WTC11 (cell line): ENCODE results near the gene SAE1. TPM values are rescaled to one million over a fixed set of nuclear protein-coding genes. Genes with fewer than 3 reads are reported as not detected.
A peak's percentile ranks its signal among the peaks of the same experiment; 100 is the strongest.

ENCODE experiments used
- ATAC-seq: fragments of 200-7000 bp; cut with Tn5 transposase; 2 replicates; pipeline ENCODE4 v1.10.0; 2021; ENCODE audit warnings: mild to moderate bottlenecking, moderate library complexity
- CTCF ChIA-PET: fragments of 300-600 bp; sonication (Branson Sonifier 250); formaldehyde crosslinking; loops from one replicate; lab custom pipeline; 2021; ENCODE audit warnings: antibody characterized with exemption; lab: Charles Lee
- POLR2A ChIA-PET: fragments of 350-600 bp; sonication (Branson Sonifier 250); formaldehyde crosslinking; loops from one replicate; lab custom pipeline; 2021; ENCODE audit warnings: antibody characterized with exemption; lab: Charles Lee
- DNase-seq: peaks from one replicate; pipeline ENCODE4 v3.0.0; 2021; ENCODE audit warnings: low spot score
- H3K27ac Mint-ChIP-seq: 2 replicates; pipeline ENCODE4 v1.8.0; 2021; ENCODE audit warnings: mixed read lengths
- H3K27me3 Mint-ChIP-seq: 2 replicates; pipeline ENCODE4 v1.8.0; 2021; ENCODE audit warnings: low read depth, mild to moderate bottlenecking, moderate library complexity, mixed read lengths
- H3K36me3 Mint-ChIP-seq: 2 replicates; pipeline ENCODE4 v1.8.0; 2021; ENCODE audit warnings: mixed read lengths
- H3K4me1 Mint-ChIP-seq: 2 replicates; pipeline ENCODE4 v1.8.0; 2022; ENCODE audit warnings: mixed read lengths
- H3K4me3 Mint-ChIP-seq: 2 replicates; pipeline ENCODE4 v1.8.0; 2021; ENCODE audit warnings: mild to moderate bottlenecking, moderate library complexity, mixed read lengths
- H3K9me3 Mint-ChIP-seq: 2 replicates; pipeline ENCODE4 v1.8.0; 2021; ENCODE audit warnings: mixed read lengths
- AR ChIP-seq: fragments of 250-450 bp; sonication (Bioruptor Pico); IDR thresholded peaks from 2 replicates; pipeline ENCODE4 v1.9.0; 2021; ENCODE audit warnings: mild to moderate bottlenecking
- CREB1 ChIP-seq: sonication (generic); formaldehyde crosslinking; IDR thresholded peaks from 2 replicates; pipeline ENCODE4 v1.8.0; 2023; ENCODE audit warnings: mild to moderate bottlenecking, missing genetic modification reagents
- CREM ChIP-seq: sonication (generic); formaldehyde crosslinking; IDR thresholded peaks from 2 replicates; pipeline ENCODE4 v1.8.1; 2022; ENCODE audit warnings: mild to moderate bottlenecking, missing genetic modification reagents, moderate library complexity
- ELF4 ChIP-seq: sonication (generic); formaldehyde crosslinking; IDR thresholded peaks from 2 replicates; pipeline ENCODE4 v1.8.1; 2022; ENCODE audit warnings: low read depth, mild to moderate bottlenecking, moderate library complexity, missing genetic modification reagents
- ESRRA ChIP-seq: sonication (generic); formaldehyde crosslinking; IDR thresholded peaks from 2 replicates; pipeline ENCODE4 v1.8.1; 2022; ENCODE audit warnings: mild to moderate bottlenecking, missing genetic modification reagents, borderline replicate concordance
- MXD4 ChIP-seq: fragments of 250-450 bp; sonication (Bioruptor Pico); IDR thresholded peaks from 2 replicates; pipeline ENCODE4 v1.8.0; 2021; ENCODE audit warnings: mild to moderate bottlenecking, moderate library complexity, borderline replicate concordance
- NR3C1 ChIP-seq: sonication (generic); formaldehyde crosslinking; conservative IDR thresholded peaks from 2 replicates; pipeline ENCODE4 v1.8.1; 2023; ENCODE audit warnings: low read depth, mild to moderate bottlenecking, missing genetic modification reagents
- TCF7 ChIP-seq: sonication (generic); formaldehyde crosslinking; IDR thresholded peaks from 2 replicates; pipeline ENCODE4 v1.8.0; 2022; ENCODE audit warnings: mild to moderate bottlenecking, low read depth, missing genetic modification reagents, moderate library complexity
- ZNF121 ChIP-seq: sonication (generic); formaldehyde crosslinking; IDR thresholded peaks from 2 replicates; pipeline ENCODE4 v1.8.0; 2023; ENCODE audit warnings: missing genetic modification reagents
- ZNF263 ChIP-seq: sonication (generic); formaldehyde crosslinking; IDR thresholded peaks from 2 replicates; pipeline ENCODE4 v1.8.1; 2022; ENCODE audit warnings: low read depth, mild to moderate bottlenecking, moderate library complexity, missing genetic modification reagents
- ZNF396 ChIP-seq: fragments of 250-450 bp; sonication (Bioruptor Pico); IDR thresholded peaks from 2 replicates; pipeline ENCODE4 v1.8.0; 2021; ENCODE audit warnings: mild to moderate bottlenecking, moderate library complexity, borderline replicate concordance
- ZNF423 ChIP-seq: fragments of 250-450 bp; sonication (Bioruptor Pico); IDR thresholded peaks from 2 replicates; pipeline ENCODE4 v2.1.2; 2022; ENCODE audit warnings: mild to moderate bottlenecking, moderate library complexity
- ZNF512 ChIP-seq: sonication (generic); formaldehyde crosslinking; IDR thresholded peaks from 2 replicates; pipeline ENCODE4 v1.8.1; 2022; ENCODE audit warnings: missing genetic modification reagents, borderline replicate concordance
- ZNF671 ChIP-seq: fragments of 250-450 bp; sonication (Bioruptor Pico); IDR thresholded peaks from 2 replicates; pipeline ENCODE4 v1.8.0; 2021; ENCODE audit warnings: mild to moderate bottlenecking
- total RNA-seq: library from RNA; stranded (reverse); gene quantifications from 3 replicates; pipeline ENCODE4 v1.2.3, GENCODE V29; 2021
- TF ChIP-seq, protein P1 (sequence below): sonication (generic); formaldehyde crosslinking; IDR thresholded peaks from 2 replicates; pipeline ENCODE4 v1.8.0; 2023; ENCODE audit warnings: mild to moderate bottlenecking, missing genetic modification reagents
- TF ChIP-seq, protein P2 (sequence below): sonication (generic); formaldehyde crosslinking; IDR thresholded peaks from 2 replicates; pipeline ENCODE4 v1.8.1; 2023; ENCODE audit warnings: mild to moderate bottlenecking, missing genetic modification reagents
- TF ChIP-seq, protein P3 (sequence below): fragments of 250-450 bp; sonication (Bioruptor Pico); IDR thresholded peaks from 2 replicates; pipeline ENCODE4 v2.1.2; 2022; ENCODE audit warnings: mild to moderate bottlenecking, moderate library complexity
- TF ChIP-seq, protein P4 (sequence below): sonication (generic); formaldehyde crosslinking; IDR thresholded peaks from 2 replicates; pipeline ENCODE4 v1.8.1; 2022; ENCODE audit warnings: low read depth, missing genetic modification reagents, borderline replicate concordance
- TF ChIP-seq, protein P5 (sequence below): sonication (generic); formaldehyde crosslinking; IDR thresholded peaks from 2 replicates; pipeline ENCODE4 v1.8.1; 2022; ENCODE audit warnings: low read depth, mild to moderate bottlenecking, moderate library complexity, missing genetic modification reagents, borderline replicate concordance

The SAE1 gene
- total RNA-seq, 1 experiment from 2014 or later = 224 TPM

GRCh38 chr19:47112166-47112996, 18.3 kb upstream of the SAE1 start (continued):
- TF ChIP-seq, protein P1, sequence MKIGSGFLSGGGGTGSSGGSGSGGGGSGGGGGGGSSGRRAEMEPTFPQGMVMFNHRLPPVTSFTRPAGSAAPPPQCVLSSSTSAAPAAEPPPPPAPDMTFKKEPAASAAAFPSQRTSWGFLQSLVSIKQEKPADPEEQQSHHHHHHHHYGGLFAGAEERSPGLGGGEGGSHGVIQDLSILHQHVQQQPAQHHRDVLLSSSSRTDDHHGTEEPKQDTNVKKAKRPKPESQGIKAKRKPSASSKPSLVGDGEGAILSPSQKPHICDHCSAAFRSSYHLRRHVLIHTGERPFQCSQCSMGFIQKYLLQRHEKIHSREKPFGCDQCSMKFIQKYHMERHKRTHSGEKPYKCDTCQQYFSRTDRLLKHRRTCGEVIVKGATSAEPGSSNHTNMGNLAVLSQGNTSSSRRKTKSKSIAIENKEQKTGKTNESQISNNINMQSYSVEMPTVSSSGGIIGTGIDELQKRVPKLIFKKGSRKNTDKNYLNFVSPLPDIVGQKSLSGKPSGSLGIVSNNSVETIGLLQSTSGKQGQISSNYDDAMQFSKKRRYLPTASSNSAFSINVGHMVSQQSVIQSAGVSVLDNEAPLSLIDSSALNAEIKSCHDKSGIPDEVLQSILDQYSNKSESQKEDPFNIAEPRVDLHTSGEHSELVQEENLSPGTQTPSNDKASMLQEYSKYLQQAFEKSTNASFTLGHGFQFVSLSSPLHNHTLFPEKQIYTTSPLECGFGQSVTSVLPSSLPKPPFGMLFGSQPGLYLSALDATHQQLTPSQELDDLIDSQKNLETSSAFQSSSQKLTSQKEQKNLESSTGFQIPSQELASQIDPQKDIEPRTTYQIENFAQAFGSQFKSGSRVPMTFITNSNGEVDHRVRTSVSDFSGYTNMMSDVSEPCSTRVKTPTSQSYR = peak; percentile 31
- TF ChIP-seq ESRRA (CRISPR knock-in tag) (0 out of 2 replicates have a peak, but pooled peaks have one; percentile 20), ZNF423 (0 out of 2 replicates have a peak, but pooled peaks have one; percentile 38), TCF7 (CRISPR knock-in tag) (0 out of 2 replicates have a peak, but pooled peaks have one; percentile 33), AR (peak; percentile 80; the same call in 1 of the 2 replicates)
- TF ChIP-seq, protein P2, sequence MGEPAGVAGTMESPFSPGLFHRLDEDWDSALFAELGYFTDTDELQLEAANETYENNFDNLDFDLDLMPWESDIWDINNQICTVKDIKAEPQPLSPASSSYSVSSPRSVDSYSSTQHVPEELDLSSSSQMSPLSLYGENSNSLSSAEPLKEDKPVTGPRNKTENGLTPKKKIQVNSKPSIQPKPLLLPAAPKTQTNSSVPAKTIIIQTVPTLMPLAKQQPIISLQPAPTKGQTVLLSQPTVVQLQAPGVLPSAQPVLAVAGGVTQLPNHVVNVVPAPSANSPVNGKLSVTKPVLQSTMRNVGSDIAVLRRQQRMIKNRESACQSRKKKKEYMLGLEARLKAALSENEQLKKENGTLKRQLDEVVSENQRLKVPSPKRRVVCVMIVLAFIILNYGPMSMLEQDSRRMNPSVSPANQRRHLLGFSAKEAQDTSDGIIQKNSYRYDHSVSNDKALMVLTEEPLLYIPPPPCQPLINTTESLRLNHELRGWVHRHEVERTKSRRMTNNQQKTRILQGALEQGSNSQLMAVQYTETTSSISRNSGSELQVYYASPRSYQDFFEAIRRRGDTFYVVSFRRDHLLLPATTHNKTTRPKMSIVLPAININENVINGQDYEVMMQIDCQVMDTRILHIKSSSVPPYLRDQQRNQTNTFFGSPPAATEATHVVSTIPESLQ (CRISPR knock-in tag) = peak; percentile 13; the same call in 1 of the 2 replicates

- Mint-ChIP-seq H3K36me3 (peaks cover 17% of the 10 kb centered on the region), H3K27me3 (no peaks in the 10 kb centered on the region), H3K9me3 (no peaks in the 10 kb centered on the region), H3K27ac (peak within 1 kb of the TSS; percentile 99), H3K4me1 (peaks cover 28% of the 10 kb centered on the region), H3K4me3 (peak within 1 kb of the TSS; percentile 91)
- ATAC-seq (peak; percentile 94), DNase-seq (peak; percentile 100)
- ChIA-PET CTCF (interaction anchor here (0.6 to 2.4 kb wide), 18 partner anchors 9 to 359 kb away, joined by 3 to 22 read pairs (median 5); partner anchors contain the start of genes CCDC9, INAFM1 and SAE1), POLR2A (interaction anchor here (0.7 to 2.1 kb wide), 20 partner anchors 10 to 328 kb away, joined by 3 to 23 read pairs (median 6); partner anchors contain the start of genes CCDC9, DHX34, INAFM1 and SAE1)
- TF ChIP-seq ZNF512 (CRISPR knock-in tag) = no peak
- no peak for TF ChIP-seq ELF4 (CRISPR knock-in tag)
- peak; percentile 96 for TF ChIP-seq CREM (CRISPR knock-in tag)
- TF ChIP-seq, protein P3, sequence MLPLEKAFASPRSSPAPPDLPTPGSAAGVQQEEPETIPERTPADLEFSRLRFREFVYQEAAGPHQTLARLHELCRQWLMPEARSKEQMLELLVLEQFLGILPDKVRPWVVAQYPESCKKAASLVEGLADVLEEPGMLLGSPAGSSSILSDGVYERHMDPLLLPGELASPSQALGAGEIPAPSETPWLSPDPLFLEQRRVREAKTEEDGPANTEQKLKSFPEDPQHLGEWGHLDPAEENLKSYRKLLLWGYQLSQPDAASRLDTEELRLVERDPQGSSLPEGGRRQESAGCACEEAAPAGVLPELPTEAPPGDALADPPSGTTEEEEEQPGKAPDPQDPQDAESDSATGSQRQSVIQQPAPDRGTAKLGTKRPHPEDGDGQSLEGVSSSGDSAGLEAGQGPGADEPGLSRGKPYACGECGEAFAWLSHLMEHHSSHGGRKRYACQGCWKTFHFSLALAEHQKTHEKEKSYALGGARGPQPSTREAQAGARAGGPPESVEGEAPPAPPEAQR (CRISPR knock-in tag) = no peak
- no peak for TF ChIP-seq MXD4 (CRISPR knock-in tag)
- TF ChIP-seq, protein P4, sequence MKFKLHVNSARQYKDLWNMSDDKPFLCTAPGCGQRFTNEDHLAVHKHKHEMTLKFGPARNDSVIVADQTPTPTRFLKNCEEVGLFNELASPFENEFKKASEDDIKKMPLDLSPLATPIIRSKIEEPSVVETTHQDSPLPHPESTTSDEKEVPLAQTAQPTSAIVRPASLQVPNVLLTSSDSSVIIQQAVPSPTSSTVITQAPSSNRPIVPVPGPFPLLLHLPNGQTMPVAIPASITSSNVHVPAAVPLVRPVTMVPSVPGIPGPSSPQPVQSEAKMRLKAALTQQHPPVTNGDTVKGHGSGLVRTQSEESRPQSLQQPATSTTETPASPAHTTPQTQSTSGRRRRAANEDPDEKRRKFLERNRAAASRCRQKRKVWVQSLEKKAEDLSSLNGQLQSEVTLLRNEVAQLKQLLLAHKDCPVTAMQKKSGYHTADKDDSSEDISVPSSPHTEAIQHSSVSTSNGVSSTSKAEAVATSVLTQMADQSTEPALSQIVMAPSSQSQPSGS (CRISPR knock-in tag) = no peak
- TF ChIP-seq, protein P5, sequence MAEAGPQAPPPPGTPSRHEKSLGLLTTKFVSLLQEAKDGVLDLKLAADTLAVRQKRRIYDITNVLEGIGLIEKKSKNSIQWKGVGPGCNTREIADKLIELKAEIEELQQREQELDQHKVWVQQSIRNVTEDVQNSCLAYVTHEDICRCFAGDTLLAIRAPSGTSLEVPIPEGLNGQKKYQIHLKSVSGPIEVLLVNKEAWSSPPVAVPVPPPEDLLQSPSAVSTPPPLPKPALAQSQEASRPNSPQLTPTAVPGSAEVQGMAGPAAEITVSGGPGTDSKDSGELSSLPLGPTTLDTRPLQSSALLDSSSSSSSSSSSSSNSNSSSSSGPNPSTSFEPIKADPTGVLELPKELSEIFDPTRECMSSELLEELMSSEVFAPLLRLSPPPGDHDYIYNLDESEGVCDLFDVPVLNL (CRISPR knock-in tag) = no peak
- TF ChIP-seq CREB1 = no peak
- no peak for TF ChIP-seq ZNF263 (CRISPR knock-in tag)
- no peak for TF ChIP-seq ZNF121 (CRISPR knock-in tag)
- TF ChIP-seq ZNF671 (CRISPR knock-in tag) = no peak
- TF ChIP-seq ZNF396 (CRISPR knock-in tag) = no peak
- TF ChIP-seq NR3C1 (CRISPR knock-in tag) = no peak
These were observed 17.4 kb upstream of the SAE1 start, which contains the start of gene ZC3H4 for GRCh38 chr19:47112997-47113849. TSS of gene ZC3H4 (minus strand) at chr19:47113776. CDS start at chr19:47112584, 1,192 bp downstream.
